ENCODE data around the gene HLCS.

The HLCS gene

GRCh38 chr21:36766511-36766910, 200.0 kb downstream of the HLCS start:
- DNase-seq (ENCODE audit: low spot score), result no peak
- TF ChIP-seq CTCF (IDR thresholded peaks at IDR 0.05; ENCODE audit: extremely low read depth, missing control alignments), result no peak

GRCh38 chr21:36765229-36765628, 201.2 kb downstream of the HLCS start:
- no peak for DNase-seq (ENCODE audit: low spot score)
- no peak for TF ChIP-seq CTCF (IDR thresholded peaks at IDR 0.05; ENCODE audit: extremely low read depth, missing control alignments)

GRCh38 chr21:36763305-36763704, 203.2 kb downstream of the HLCS start:
- no peak for TF ChIP-seq CTCF (IDR thresholded peaks at IDR 0.05; ENCODE audit: extremely low read depth, missing control alignments)

GRCh38 chr21:36762642-36763041, 203.8 kb downstream of the HLCS start:
- TF ChIP-seq CTCF (IDR thresholded peaks at IDR 0.05; ENCODE audit: extremely low read depth, missing control alignments), result no peak
- DNase-seq (ENCODE audit: low spot score), result no peak

More at GRCh38 chr21:36763305-36763704, 203.2 kb downstream of the HLCS start:
- DNase-seq (ENCODE audit: low spot score), result no peak

GRCh38 chr21:36761685-36762084, 204.8 kb downstream of the HLCS start:
- TF ChIP-seq CTCF (IDR thresholded peaks at IDR 0.05; ENCODE audit: extremely low read depth, missing control alignments), result no peak
- DNase-seq (ENCODE audit: low spot score), result no peak

GRCh38 chr21:36759348-36760083, 207.0 kb downstream of the HLCS start:
- TF ChIP-seq CTCF (IDR thresholded peaks at IDR 0.05; ENCODE audit: extremely low read depth, missing control alignments), result no peak
- DNase-seq (ENCODE audit: low spot score), result no peak

- DNase-seq (ENCODE audit: low spot score), result no peak
- no peak for TF ChIP-seq CTCF (IDR thresholded peaks at IDR 0.05; ENCODE audit: extremely low read depth, missing control alignments)
Measured at GRCh38 chr21:36757196-36757595, 209.3 kb downstream of the HLCS start.
